Common myeloid progenitor, CD34-positive (primary cell): Measurements from ENCODE around the gene TNRC6C.

ENCODE experiments used
- CTCF ChIA-PET: fragments of 350-600 bp; sonication (Branson Sonifier 250); formaldehyde crosslinking; loops from one replicate; lab custom pipeline; 2021; ENCODE audit warnings: antibody characterized with exemption; lab: Charles Lee
- POLR2A ChIA-PET: fragments of 350-600 bp; sonication (Branson Sonifier 250); formaldehyde crosslinking; loops from one replicate; lab custom pipeline; 2021; ENCODE audit warnings: antibody characterized with exemption; lab: Charles Lee
- DNase-seq, 3 donors: peaks; one replicate each; pipeline versions ENCODE4 v3.0.0 to v3.0.0-alpha.2; 2013
- H3K27ac ChIP-seq, 2 experiments: 1 replicate in 1 of 2; 2 replicates in 1 of 2; pipeline ENCODE4 v1.7.0; 2013; ENCODE audit warnings: inconsistent platforms in 2 of 2, low read length in 2 of 2, mild to moderate bottlenecking in 2 of 2, low read depth in 1 of 2, moderate library complexity in 1 of 2; ENCODE audit not compliant: severe bottlenecking in 2 of 2, insufficient read depth in 1 of 2, poor library complexity in 1 of 2
- H3K27me3 ChIP-seq, 5 experiments: replicated peaks in 2 of 5; 1 replicate in 3 of 5; 2 replicates in 2 of 5; pipeline versions ENCODE4 v1.6.1 to v1.7.0; 2013; ENCODE audit warnings: low read length in 4 of 5, mild to moderate bottlenecking in 2 of 5, moderate library complexity in 2 of 5, inconsistent platforms in 1 of 5; ENCODE audit not compliant: insufficient read depth in 5 of 5, control insufficient read depth in 4 of 5
- H3K36me3 ChIP-seq, 4 experiments: 1 replicate in 2 of 4; 2 replicates in 2 of 4; pipeline versions ENCODE4 v1.6.1 to v1.7.0; 2013; ENCODE audit warnings: low read length in 3 of 4, control low read depth in 1 of 4, mild to moderate bottlenecking in 1 of 4; ENCODE audit not compliant: control insufficient read depth in 4 of 4, insufficient read depth in 4 of 4
- H3K4me1 ChIP-seq, 4 experiments: 1 replicate in 3 of 4; 2 replicates in 1 of 4; pipeline versions ENCODE4 v1.6.1 to v1.7.1; 2013; ENCODE audit warnings: low read length in 3 of 4, mild to moderate bottlenecking in 3 of 4, control low read depth in 1 of 4, inconsistent platforms in 1 of 4, moderate library complexity in 1 of 4; ENCODE audit not compliant: control insufficient read depth in 4 of 4, insufficient read depth in 4 of 4; ENCODE audit errors: control extremely low read depth in 1 of 4
- H3K4me3 ChIP-seq, 7 experiments: 1 replicate in 4 of 7; 2 replicates in 3 of 7; pipeline versions ENCODE4 v1.5.1 to v1.7.0; 2013; ENCODE audit warnings: mild to moderate bottlenecking in 7 of 7, low read length in 6 of 7, moderate library complexity in 6 of 7, inconsistent platforms in 2 of 7, low read depth in 2 of 7, control low read depth in 1 of 7; ENCODE audit not compliant: insufficient read depth in 4 of 7, control insufficient read depth in 1 of 7; ENCODE audit errors: extremely low read depth in 1 of 7
- H3K9me3 ChIP-seq, 5 experiments: 1 replicate in 4 of 5; 2 replicates in 1 of 5; pipeline versions ENCODE4 v1.6.1 to v1.7.1; 2013; ENCODE audit warnings: low read length in 4 of 5, mild to moderate bottlenecking in 2 of 5, inconsistent platforms in 1 of 5, low read depth in 1 of 5, moderate library complexity in 1 of 5; ENCODE audit not compliant: control insufficient read depth in 4 of 5, insufficient read depth in 2 of 5; ENCODE audit errors: control extremely low read depth in 1 of 5
- WGBS: methylation state at CpG from one replicate; pipeline ENCODE4 v1.1.5; 2013; ENCODE audit not compliant: insufficient coverage; 5-methylcytosine and 5-hydroxymethylcytosine counted together

The TNRC6C gene

DNA sequence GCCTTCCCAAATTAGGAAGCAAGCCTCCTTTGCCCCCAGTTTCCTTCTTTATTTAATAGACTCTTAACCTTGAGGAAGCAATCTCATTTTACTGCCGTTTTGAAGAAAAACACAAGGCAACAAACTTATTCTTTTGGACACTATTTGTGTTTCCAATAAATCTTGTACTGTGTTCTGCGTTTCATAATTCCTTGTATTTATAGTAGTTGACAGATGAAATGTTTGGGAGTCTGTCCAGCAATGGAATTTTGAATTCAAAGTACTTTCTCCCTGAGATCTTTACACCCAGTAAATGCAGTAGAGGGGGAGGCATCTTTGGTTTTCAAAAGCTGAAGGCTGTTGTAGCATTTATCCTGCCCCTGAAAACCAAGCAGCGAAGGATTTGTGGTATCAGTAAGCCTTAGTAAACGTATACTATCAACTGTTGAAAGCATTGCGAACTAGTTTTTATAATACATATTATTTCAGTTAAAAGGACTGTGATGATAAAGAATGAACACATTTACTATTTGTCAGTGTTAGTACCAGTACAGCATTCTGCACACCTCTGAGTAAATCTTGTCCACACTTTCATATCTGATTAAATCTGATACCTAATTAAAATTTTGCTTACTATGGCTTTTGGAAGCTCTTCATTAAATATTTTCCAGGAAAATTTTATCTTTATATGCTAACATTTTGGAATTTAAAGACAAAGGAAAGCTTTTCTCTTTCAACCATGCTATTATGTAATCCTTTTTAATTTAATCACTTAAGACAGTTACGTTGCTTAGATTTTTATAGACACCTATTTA lies 83.1 kb downstream of the TNRC6C start:
- Histone ChIP-seq H3K27me3 (no peaks in the 10 kb centered on the region), H3K4me3 (peak overlapping the region in 6 of 7 experiments; percentile 16 to 74 (median 48)), H3K9me3 (peaks cover 0 to 2% (median 0%) of the 10 kb centered on the region in 5 experiments), H3K27ac (peak overlapping the region; percentile 48 to 68), H3K4me1 (peaks cover 0 to 2% (median 0%) of the 10 kb centered on the region in 4 experiments), H3K36me3 (peaks cover 7 to 24% (median 15%) of the 10 kb centered on the region in 4 experiments)
- CTCF ChIA-PET: interaction anchor here (3.0 kb wide), 1 partner anchor 22 kb away, joined by 14 read pairs; no protein-coding TSS in a partner anchor
- no peak for DNase-seq
- no CpG with 5 or more reads among the region's 6 CpGs for WGBS
- POLR2A ChIA-PET: interaction anchor here (0.6 to 0.7 kb wide), 3 partner anchors 18 to 139 kb away, joined by 3 to 4 read pairs (median 3); no protein-coding TSS in a partner anchor

DNA sequence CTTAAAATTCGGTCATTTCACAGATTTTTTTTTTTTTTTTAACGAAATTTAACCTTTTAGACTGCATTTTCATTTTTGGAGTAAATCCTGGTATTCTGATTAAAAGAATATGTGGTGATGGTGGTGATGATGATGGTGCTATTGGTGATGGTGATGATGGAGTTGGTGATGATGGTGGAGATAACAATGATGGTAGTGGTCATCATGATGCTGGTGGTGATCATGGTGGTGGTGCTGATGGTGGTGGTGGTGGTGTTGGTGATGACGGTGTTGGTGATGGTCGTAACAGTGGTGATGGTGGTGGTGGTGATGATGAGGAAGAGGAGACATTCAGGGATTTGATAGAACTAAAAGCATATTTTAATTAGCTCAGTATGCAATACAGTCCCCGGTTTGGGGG lies 84.0 kb downstream of the TNRC6C start:
- DNase-seq: no peak
- Histone ChIP-seq H3K4me3 (no peak overlapping the region), H3K4me1 (peaks cover 0 to 2% (median 0%) of the 10 kb centered on the region in 4 experiments), H3K27ac (no peak overlapping the region), H3K9me3 (peaks cover 0 to 2% (median 0%) of the 10 kb centered on the region in 5 experiments), H3K27me3 (no peaks in the 10 kb centered on the region), H3K36me3 (peaks cover 7 to 18% (median 11%) of the 10 kb centered on the region in 4 experiments)
- ChIA-PET POLR2A (no interaction called here), CTCF (interaction anchor here (0.9 to 3.0 kb wide), 2 partner anchors 23 to 50 kb away, joined by 3 to 14 read pairs; no protein-coding TSS in a partner anchor)
- WGBS: 100% methylated on average over 2 of the region's 5 CpGs

DNA sequence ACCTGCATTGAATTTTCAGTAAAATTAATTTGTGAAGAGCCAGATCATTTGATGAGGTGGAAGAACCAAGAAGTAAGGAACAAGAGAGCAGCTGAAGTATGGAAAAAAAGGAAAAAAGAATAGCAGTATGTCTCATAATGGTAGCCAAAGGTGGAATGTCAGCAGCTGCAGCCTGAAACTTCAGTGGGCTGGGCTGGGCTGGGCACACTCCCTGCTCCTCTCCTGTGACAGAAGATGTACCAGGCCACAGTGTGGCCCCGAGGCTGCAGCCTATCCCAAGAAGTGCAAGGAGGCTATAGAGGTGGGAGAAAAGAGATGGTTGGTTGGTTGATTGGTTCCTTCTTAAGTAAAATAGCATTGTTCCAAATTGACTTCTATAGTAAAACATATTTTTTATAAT lies 84.5 kb downstream of the TNRC6C start:
- peaks cover 0 to 2% (median 0%) of the 10 kb centered on the region in 4 experiments for H3K4me1 ChIP-seq
- no CpG with 5 or more reads among the region's 1 CpG for WGBS
- no peak for DNase-seq
- H3K36me3 ChIP-seq: peaks cover 7 to 17% (median 10%) of the 10 kb centered on the region in 4 experiments
- POLR2A ChIA-PET: no interaction called here
- no peak overlapping the region for H3K27ac ChIP-seq
- H3K4me3 ChIP-seq: no peak overlapping the region
- CTCF ChIA-PET: interaction anchor here (0.9 to 3.0 kb wide), 2 partner anchors 23 to 50 kb away, joined by 3 to 14 read pairs; no protein-coding TSS in a partner anchor
- H3K9me3 ChIP-seq: peaks cover 0 to 2% (median 0%) of the 10 kb centered on the region in 5 experiments
- H3K27me3 ChIP-seq: no peaks in the 10 kb centered on the region

DNA sequence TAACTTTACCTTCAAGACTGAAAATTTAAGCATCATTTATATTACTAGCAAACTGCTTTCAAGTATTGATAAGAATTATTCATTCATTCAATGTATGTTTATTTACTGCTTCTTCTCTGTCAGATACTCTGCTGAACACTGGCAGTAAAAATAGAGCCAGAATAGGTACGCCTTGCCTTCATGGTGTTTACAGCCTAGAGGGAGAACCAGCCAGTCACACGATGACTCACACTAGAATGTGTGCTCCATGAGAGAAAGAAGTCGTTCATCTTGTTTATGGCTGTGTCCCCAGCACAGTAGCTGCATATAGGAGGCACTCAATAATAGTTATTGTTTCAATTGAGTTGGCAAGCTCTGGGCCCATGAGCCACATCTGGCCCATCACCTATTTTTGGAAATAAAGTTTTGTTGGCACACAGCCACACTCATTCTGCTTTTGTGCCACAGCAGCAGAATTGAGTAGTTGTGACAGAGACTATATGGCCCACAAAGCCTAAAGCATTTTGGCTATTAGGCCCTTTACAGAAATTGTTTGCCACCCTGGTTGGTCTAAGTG lies 85.9 kb downstream of the TNRC6C start:
- Histone ChIP-seq H3K4me1 (peaks cover 0 to 2% (median 0%) of the 10 kb centered on the region in 4 experiments), H3K36me3 (peaks cover 6 to 22% (median 18%) of the 10 kb centered on the region in 4 experiments), H3K27ac (no peak overlapping the region), H3K27me3 (no peaks in the 10 kb centered on the region), H3K9me3 (peaks cover 0 to 2% (median 0%) of the 10 kb centered on the region in 5 experiments), H3K4me3 (no peak overlapping the region)
- POLR2A ChIA-PET: no interaction called here
- CTCF ChIA-PET: interaction anchor here (1.0 to 3.0 kb wide), 2 partner anchors 25 to 30 kb away, joined by 3 to 14 read pairs; no protein-coding TSS in a partner anchor
- DNase-seq: no peak
- 97% methylated on average over 3 of the region's 3 CpGs for WGBS

GRCh38 chr17:78045316-78045715 lies 86.8 kb downstream of the TNRC6C start:
- Histone ChIP-seq H3K4me3 (no peak overlapping the region), H3K36me3 (peaks cover 12 to 32% (median 25%) of the 10 kb centered on the region in 4 experiments), H3K27ac (no peak overlapping the region), H3K27me3 (no peaks in the 10 kb centered on the region), H3K9me3 (peaks cover 0 to 2% (median 0%) of the 10 kb centered on the region in 5 experiments), H3K4me1 (peaks cover 0 to 2% (median 0%) of the 10 kb centered on the region in 4 experiments)
- ChIA-PET POLR2A (no interaction called here), CTCF (no interaction called here)
- DNase-seq: no peak
- 100% methylated on average over 4 of the region's 5 CpGs for WGBS

- 94% methylated on average over 2 of the region's 2 CpGs for WGBS
- no peak overlapping the region for H3K4me3 ChIP-seq
- CTCF ChIA-PET: interaction anchor here (0.9 kb wide), 1 partner anchor 11 kb away, joined by 4 read pairs; no protein-coding TSS in a partner anchor
- POLR2A ChIA-PET: no interaction called here
- peaks cover 0 to 2% (median 0%) of the 10 kb centered on the region in 5 experiments for H3K9me3 ChIP-seq
- DNase-seq: peak in 2 of 3 donors; percentile 18 to 24
- H3K36me3 ChIP-seq: peaks cover 13 to 48% (median 33%) of the 10 kb centered on the region in 4 experiments
- no peaks in the 10 kb centered on the region for H3K27me3 ChIP-seq
- no peaks in the 10 kb centered on the region for H3K4me1 ChIP-seq
- no peak overlapping the region for H3K27ac ChIP-seq
Observed at GRCh38 chr17:78046923-78047322, 88.4 kb downstream of the TNRC6C start.
